Retinal pigment epithelial cell (primary cell): ENCODE data around the gene RIMBP2.

ENCODE experiments used
- DNase-seq: peaks from one replicate; pipeline ENCODE4 v3.0.0-alpha.2; 2010; ENCODE audit warnings: low read depth
- H3K4me3 ChIP-seq: 2 replicates; pipeline ENCODE4 v1.5.1; 2011; ENCODE audit warnings: mild to moderate bottlenecking, low read length, control low read depth, moderate library complexity
- TF ChIP-seq, protein P1 (sequence below): conservative IDR thresholded peaks from 2 replicates; pipeline ENCODE4 v1.5.1; 2011; ENCODE audit warnings: low read depth, low read length, control low read depth, inconsistent platforms

Gene RIMBP2

DNA sequence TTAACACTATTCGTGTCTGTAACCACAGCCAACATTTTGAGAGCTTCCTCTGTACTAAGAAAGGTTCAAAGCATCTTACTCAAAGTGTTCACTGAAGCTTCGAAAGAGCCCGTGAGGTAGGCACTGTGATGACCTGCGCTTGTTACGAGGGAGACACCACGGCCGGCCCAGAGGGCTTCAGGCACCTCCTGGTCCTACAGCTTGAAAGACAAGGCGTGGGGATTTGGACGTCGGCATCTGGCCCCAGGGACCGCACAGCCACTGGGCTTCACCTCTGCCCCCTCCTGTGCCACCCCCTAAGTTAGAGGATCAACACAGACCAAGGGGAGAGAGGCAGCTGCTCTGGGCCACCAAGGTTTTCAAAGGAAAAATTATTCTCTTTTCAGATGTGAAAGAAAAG, 75.6 kb downstream of the RIMBP2 start:
- no peak overlapping the region for H3K4me3 ChIP-seq
- DNase-seq, result no peak
- TF ChIP-seq, protein P1, sequence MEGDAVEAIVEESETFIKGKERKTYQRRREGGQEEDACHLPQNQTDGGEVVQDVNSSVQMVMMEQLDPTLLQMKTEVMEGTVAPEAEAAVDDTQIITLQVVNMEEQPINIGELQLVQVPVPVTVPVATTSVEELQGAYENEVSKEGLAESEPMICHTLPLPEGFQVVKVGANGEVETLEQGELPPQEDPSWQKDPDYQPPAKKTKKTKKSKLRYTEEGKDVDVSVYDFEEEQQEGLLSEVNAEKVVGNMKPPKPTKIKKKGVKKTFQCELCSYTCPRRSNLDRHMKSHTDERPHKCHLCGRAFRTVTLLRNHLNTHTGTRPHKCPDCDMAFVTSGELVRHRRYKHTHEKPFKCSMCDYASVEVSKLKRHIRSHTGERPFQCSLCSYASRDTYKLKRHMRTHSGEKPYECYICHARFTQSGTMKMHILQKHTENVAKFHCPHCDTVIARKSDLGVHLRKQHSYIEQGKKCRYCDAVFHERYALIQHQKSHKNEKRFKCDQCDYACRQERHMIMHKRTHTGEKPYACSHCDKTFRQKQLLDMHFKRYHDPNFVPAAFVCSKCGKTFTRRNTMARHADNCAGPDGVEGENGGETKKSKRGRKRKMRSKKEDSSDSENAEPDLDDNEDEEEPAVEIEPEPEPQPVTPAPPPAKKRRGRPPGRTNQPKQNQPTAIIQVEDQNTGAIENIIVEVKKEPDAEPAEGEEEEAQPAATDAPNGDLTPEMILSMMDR, result no peak

DNA sequence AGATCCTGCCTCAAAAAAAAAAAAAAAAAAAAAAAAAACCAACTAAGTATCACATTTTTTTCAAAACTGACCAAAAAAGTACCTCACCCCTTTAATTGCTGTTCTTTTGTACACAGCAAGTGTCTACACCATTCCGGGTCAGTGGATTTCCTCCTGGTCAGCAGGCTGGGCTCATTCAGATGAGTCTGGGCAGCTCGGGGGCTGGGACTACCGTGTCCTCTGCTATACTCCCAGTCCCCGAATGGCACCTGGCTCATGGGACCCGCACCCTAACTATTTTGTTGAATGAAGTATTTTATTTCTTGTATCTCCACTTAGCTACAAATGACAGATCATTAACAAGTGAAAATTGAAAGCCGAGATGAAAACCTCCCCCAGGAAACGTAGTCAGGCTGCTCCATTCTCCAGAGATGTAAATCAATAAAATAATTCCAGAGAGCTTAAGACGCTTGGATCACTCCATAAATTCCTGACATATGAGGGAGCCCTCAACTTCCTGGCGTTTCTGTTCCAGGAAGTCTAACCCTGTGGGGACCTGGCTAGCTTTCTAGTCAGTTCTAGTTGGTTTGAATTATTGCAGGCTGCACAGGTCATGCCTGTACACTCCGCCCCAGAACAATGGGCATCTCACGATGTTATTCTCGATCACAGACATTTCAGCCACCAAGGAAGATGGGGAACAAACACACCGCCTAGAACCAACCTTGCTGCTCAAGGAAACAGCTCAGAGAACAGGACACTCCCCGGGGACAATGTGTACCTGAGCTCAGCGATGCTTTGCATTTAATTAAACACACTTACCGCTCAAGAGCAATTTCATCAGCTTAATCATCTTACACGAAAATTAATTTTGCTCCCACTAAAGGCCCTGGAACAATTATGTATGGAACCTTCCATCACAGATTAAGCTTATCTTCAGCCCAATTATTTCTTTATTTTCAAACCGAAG, 76.3 kb downstream of the RIMBP2 start:
- TF ChIP-seq, protein P1, result no peak
- DNase-seq, result no peak
- no peak overlapping the region for H3K4me3 ChIP-seq

DNA sequence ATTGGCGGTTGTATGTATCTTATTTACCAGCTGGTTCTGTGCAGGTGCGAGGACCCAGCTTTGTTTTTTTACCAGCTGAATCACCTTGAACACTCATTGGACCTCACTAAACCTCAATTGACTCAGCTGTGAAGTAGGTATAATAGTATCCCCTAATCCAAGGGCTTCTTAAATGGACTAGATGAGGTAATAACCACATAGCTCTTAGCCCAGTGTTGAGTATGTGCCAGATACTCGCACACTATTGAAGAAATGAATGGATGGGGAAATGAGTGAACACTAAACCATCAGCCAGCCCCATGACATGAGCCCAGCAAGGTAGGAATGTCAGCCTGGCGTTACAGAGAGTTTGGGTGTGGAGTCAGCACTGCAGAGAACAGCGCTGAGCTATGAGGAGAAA, 79.7 kb downstream of the RIMBP2 start:
- TF ChIP-seq, protein P1, result no peak
- no peak overlapping the region for H3K4me3 ChIP-seq
- no peak for DNase-seq

DNA sequence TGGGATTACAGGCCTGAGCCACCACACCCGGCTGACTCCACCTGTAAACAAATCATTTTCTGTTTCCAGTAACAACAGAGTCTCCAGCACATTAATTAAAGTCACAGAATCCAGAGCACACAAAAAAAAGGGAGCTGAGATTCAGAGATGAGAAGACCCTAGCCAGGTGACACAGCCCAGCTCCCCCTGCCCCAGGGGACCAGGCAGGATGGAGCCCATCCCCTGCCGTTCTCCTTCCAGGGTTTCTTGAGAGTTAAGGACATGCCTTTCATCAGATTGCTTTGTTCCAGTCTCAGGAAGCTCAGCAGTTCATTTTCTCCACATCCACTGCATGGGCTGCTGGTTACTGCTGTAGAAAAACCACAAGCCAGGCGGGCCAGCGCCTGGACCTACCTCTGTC, 81.2 kb downstream of the RIMBP2 start:
- TF ChIP-seq, protein P1, result no peak
- DNase-seq, result no peak
- H3K4me3 ChIP-seq, result no peak overlapping the region

DNA sequence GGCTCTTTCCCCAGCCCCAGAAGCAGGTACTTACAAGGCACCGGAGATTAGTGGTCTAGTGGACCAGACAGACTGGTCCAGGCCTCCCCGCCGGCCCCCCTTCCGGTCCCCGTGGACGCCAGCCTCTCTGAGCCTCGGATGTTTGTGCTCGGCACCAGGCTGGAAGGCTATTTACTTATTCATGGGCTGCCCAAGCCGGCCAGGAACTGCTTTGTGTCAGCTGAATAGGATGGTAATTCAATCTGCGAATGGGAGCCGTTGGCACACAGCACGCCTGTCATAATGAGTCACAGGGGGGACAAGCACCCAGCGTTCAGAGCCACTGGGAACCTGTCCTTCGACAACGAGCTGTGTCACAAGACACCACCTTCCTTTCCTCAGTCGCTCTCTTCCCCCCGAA, 82.3 kb downstream of the RIMBP2 start:
- TF ChIP-seq, protein P1, result no peak
- no peak overlapping the region for H3K4me3 ChIP-seq
- DNase-seq, result no peak

DNA sequence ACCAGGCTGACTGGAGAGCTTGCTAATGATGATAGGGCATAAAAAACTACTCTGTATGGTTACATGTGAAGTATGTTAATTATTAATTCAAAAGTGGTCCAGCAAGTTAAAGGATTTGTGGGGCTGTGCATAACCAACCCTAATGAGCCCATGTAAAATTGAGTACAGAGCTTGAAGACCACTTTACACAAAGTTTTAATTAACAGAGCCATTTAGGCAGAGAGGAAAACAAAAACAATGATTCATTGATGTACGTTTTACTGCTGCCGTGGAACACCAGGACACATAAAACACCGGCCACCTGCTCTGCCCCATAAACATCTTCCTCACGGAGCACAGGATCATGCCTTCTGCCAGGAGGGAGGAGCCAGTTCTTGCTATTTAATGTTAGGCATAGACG, 83.5 kb downstream of the RIMBP2 start:
- H3K4me3 ChIP-seq, result no peak overlapping the region
- DNase-seq, result no peak
- TF ChIP-seq, protein P1, result no peak

DNA sequence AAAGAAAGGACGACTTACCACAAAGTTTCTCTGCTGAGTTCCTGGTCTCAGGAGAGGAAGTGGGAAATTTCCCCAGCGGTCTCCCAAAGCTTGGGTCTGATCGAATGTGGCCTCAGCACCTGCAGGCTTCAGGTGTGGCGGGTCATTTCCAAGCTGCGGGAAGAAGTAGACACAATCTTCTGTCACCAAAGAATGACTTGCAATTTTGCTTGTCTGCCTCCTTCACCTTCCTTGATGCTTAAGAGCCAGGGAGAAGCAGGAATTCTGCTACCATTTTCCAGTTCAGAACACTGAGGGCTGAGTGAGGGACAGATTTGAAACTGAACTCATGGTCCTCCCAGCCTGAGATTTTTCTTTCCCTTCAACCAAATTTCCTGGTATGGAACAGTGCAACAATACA, 87.8 kb downstream of the RIMBP2 start:
- DNase-seq, result no peak
- H3K4me3 ChIP-seq, result no peak overlapping the region
- TF ChIP-seq, protein P1, result no peak
